HG03469 (cell line): ENCODE measurements around the gene KCNC2.
"Not testable (repeated sequence)": the region's sequence is repeated elsewhere in the genome, so short reads cannot be mapped to it uniquely, and the experiment has no call there.

Source experiments
- ATAC-seq: cut with Tn5 transposase; IDR thresholded peaks from one replicate; pipeline ENCODE4 v1.9.1; 2021; ENCODE audit warnings: mild to moderate bottlenecking, moderate library complexity, moderate number of reproducible peaks; ENCODE audit not compliant: unreplicated experiment

The KCNC2 gene

DNA sequence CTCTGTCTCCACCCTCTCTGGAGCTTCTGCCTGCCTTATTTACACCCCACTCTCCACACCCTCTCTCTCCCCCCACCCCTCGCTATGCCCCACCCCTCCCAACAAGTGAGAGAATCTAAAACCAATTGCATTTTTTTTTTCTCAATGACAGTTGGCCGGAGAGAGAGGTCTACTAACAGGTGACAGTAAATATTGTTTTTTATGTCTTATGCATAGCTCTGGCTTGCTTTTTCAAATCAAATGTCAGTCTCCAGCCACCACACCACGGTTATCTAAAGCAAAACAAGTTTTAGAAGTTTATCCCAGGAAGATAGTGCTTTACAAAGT is at the start of gene KCNC2:
Gene KCNC2 (minus strand): TSS at position 28 of the 327 bp plus-strand sequence.
- ATAC-seq = no peak

- ATAC-seq = no peak
Observed at GRCh38 chr12:75259143-75259542, 49.5 kb upstream of the KCNC2 start.

- ATAC-seq = no peak
Observed at GRCh38 chr12:75257510-75257909, 47.9 kb upstream of the KCNC2 start.

GRCh38 chr12:75245108-75245507 is 35.5 kb upstream of the KCNC2 start:
- ATAC-seq = no peak

DNA sequence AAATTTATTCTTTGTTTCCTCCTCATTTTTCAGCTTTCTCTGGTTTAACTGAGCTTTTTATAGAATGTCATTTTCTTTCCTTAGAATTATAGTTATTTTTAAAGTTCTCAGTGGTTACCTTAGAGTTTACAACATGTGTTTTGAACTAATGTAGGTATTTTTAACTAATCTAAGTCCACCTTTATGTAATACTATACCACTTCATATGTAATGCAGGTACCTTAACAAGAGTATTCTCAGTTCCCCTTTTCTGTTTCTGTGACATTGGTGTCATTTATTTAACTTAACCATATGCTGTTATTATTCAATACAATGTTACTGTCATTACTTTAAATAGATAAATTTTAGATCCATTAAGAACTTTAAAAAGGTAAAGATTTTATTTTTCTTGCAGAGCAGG is 30.3 kb upstream of the KCNC2 start:
- ATAC-seq = peak; percentile 94

DNA sequence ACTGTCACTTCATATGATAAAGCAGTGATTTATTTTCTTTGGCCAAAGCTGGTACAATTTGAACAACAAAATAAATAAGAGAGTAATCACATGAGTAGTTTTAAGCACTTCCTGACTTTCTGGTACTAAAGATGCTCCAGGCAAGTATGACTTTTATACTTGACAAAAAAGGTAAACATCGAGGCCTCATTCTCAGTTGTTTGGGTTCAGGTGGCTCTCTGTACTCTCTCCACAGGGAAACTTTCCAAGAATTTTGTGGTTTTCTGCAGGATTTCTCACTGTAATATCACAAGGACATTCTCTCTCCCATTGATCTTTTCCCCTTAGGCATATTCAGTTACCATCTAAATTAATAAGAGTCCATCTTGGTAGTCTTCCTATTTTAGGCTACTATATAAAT is 26.6 kb upstream of the KCNC2 start:
- ATAC-seq = no peak

- no peak for ATAC-seq
Observed at GRCh38 chr12:75227132-75227531, 17.5 kb upstream of the KCNC2 start.

DNA sequence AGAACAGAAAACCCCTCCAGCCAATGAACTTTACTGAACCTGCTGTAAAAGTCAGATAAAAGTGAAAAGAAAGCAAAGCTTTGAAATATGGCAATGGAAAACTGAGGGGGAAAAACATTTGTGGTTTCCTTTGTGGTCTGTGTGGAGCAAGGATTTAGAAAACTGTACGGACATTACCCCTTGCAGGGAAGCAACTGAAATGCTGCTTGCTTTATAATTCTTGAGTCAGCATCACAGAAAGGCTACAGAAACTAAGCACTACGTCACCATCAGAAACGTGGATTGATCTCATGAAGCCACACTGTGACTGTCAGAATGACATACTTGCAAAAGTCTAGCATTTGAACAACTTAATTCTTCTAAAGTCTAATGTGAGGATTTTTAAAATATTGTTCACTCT is 2.4 kb upstream of the KCNC2 start:
- ATAC-seq = no peak

DNA sequence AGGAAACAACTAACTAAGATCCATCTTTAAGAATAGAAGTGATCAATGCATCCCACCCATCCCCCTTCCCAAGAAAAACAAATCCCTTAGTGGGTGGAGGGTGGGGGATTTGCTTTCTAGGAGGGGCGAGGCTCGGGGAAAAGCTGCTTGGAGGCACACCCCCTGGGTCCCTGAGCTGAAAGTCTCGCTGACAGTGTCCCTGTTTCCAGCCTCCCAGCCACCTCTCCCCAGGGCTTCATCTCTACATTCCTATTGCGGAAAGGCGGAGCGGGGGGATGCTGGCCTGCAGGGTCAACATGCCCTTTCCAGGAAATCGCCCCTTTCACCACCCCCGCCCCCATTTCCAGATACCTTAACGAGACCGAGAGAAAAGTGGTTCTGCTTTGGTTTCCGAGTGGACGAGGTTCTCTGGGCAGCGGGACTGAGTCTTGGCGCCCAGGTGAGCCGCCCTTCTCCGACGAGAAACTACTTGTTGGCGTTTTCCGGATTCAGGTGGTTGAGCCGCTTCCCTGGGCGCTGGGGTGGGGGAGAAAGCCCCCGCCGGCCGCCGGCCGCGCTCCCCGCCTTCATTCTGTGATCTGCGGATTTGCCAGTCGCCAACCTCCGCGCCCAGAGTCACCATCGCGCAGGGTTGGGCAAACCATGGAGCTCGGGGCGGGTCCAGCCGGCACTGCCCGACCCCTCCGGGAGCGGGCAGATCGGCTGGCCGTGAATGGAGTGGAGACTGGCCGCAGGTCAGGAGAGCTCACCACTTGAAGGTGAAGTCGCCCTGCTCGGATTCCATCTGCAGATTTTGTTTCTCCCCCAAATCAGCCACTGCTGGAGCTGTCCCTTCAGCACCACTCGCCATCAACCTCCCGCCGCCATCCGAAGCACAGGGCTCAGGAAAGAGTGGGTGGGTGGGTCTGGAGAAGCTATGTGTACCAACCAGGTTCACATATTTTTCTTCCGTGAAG is 505 bp downstream of the KCNC2 start:
- no peak for ATAC-seq

DNA sequence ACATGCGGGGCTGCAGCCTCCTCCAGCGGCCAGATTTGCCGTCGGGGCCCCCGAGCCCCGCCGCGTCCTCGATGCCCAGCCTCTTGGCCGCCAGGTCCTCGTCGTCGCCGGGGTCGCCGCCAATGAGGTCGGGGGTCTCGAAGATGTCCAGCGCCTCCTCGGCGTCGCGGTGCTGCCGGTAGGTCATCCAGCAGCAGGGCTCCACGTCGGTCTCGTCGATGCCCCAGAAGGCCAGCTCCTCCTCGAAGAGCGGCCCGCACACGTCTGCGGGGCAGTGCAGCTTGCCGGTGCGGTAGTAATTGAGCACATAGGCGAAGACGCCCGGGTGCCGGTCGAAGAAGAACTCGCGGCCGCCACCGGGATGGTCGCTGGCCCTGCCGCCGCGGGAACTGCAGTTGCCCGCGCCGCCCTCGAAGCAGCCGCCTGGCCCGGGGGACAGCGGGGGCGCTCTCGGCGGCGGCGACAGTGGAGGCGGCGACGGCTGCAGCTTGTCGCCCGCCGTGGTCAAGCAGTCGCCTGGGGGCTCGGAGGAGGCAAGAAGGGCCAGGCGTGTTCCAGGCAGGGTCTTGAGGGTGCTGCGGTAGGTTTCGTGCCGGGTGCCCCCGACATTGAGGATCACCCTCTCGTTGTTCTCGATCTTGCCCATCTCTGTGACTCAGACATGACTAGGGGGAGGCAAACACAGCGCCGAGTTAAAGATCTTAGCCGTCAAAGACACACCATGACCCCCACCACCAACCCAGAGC is 2.1 kb downstream of the KCNC2 start:
- ATAC-seq = no peak

GRCh38 chr12:75205558-75205957 is 4.1 kb downstream of the KCNC2 start:
- no peak for ATAC-seq

DNA sequence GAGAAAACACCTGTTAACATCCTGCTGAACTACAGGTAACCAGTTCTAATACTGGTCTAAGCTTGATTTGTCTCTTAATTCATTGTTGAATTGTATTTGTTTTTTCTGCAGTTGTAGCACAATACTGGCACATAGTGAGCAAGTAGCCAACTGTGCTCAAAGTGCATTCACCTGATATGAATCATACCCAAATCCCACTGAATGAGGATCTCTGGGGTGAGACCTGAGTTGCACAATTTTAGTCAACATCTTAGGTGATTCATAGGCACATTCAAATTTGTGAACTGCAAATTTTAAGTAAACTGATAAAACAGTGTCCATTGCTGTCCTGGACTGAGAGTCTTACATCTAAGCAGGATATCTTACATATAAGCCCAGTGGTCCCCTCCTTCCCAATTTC is 12.8 kb downstream of the KCNC2 start:
- ATAC-seq = no peak

GRCh38 chr12:75196408-75196807 is 13.2 kb downstream of the KCNC2 start:
- no peak for ATAC-seq

GRCh38 chr12:75194250-75194649 is 15.4 kb downstream of the KCNC2 start:
- ATAC-seq = no peak

- ATAC-seq = no peak
Observed at GRCh38 chr12:75192196-75192595, 17.4 kb downstream of the KCNC2 start.

DNA sequence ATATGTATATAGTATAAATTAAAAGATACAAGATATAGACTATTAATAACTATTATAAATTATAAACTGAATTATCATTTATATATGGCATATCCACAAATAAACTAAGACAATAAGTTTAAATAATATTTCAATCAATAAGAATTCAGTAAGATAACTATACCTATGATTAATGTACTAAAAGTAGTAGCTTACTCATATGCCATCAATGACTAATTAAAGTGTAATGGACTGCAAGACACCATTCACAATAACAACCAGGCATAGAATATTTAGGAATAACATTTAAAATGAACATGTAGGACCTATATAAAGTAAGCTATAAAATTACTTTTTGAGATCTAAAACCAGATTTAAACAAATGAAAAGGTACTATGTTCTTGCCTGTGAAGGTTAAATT is 18.8 kb downstream of the KCNC2 start:
- ATAC-seq = no peak

DNA sequence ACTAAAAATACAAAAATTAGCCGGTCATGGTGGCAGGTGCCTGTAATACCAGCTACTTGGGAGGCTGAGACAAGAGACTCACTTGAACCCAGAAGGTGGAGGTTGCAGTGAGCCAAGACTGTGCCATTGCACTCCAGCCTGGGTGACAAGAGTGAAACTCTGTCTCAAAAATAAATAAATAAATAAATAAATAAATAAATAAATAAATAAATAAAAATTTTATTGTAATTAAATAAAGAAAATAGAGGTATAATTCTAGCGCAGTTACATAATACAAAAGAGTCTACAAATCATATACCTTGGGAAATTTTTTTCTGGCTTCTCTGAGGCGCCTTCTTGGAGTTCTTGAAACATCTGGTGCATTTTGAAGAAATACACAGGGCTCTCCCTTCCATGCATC is 23.8 kb downstream of the KCNC2 start:
- not testable (repeated sequence) for ATAC-seq

DNA sequence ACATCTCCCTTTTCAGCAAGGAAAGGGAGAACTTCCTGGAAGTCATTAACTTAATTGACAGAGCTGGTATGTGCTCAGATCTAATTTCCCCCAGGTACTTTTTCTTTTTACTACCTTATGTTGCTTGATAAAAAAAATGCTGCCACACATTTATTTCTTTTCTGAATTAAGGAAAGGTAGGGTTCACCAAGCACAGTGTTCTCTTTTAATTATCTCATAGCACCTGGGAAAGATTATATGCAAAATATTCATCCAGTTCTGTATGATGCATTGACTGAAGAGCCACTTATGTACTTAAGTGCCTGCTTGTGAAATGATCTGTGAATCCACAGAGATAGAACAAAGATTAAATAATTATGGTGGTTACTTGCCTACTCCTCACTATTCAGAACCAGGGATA is 25.1 kb downstream of the KCNC2 start:
- ATAC-seq = no peak

- no peak for ATAC-seq
Observed at GRCh38 chr12:75183967-75184366, 25.7 kb downstream of the KCNC2 start.

DNA sequence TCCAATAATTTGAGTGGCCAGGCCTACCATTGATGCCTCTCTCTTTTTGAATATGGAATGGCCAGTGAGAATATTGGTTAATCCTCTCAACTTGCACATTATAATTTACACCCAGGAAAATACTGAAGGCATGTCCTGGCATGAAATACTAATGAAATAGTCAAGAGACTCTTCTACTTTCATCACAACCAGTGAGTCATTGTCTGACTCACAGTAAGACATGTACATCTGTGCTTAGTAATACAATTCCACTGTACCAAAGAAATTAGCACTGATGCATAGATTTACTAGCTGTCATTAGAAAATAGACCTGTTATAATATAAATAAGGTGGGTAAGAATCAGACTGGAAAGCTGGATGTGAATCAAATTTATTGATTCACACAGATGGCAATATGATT is 31.6 kb downstream of the KCNC2 start:
- ATAC-seq = peak; percentile 85

GRCh38 chr12:75172611-75173010 is 37.0 kb downstream of the KCNC2 start:
- ATAC-seq = no peak

GRCh38 chr12:75170640-75171185 is 38.9 kb downstream of the KCNC2 start:
- ATAC-seq = no peak
